Central memory CD4-positive, alpha-beta T cell (primary cell): ENCODE measurements around the gene DUSP3.

Experiments
- DNase-seq: peaks from one replicate; pipeline ENCODE4 v3.0.0; 2022

The DUSP3 gene

GRCh38 chr17:43768382-43768781 lies 10.4 kb downstream of the DUSP3 start:
- no peak for DNase-seq

DNA sequence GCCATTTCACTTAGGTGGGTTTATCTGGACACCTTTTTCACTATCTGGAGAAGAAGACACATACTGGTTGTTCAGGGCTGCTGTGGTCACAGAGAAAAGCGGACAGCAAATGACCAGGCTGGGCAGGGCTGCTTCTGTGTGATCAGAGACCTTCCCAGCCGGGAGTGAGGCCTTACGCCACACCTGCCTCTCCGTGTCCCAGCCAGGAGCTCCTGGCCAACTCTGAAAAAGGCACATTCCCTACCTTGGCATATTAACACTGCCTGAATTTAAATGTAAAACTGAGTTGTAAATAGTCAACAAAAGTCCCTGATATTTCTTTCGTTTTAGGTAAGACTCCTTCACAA lies 11.1 kb downstream of the DUSP3 start:
- DNase-seq = no peak

DNA sequence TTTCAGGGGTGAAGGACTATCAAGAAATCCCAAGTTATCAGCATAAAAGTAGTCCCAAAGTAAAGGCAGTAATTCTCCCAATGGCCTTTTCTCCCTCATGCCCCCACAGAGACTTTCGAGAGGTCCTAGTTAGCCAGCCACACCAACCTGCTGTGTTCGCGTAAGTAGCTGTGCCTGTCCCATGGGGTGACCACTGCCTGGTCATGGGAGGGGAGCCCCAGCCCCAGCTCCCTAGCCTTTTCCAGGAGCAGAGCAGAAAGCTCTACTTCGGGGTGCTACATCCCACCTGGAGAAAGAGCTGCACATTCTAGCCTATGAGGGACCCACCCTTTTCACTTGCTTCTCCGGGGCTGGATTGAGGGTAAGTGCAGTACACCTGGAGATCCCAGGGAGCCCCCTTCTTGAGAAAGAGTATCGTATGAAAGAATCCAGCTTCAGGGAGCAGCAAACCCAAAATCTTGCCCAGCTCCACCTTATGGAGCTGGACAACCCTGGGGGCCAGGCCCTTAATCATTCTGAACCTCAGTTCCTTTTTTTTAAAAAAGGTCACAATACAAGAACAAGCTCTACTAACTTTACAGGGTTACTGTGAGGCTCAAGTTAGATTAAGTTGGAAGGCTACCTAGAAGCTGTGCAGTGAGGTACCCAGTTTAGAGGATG lies 11.6 kb downstream of the DUSP3 start:
- DNase-seq = no peak

GRCh38 chr17:43766413-43767052 lies 12.2 kb downstream of the DUSP3 start:
- DNase-seq = no peak

DNA sequence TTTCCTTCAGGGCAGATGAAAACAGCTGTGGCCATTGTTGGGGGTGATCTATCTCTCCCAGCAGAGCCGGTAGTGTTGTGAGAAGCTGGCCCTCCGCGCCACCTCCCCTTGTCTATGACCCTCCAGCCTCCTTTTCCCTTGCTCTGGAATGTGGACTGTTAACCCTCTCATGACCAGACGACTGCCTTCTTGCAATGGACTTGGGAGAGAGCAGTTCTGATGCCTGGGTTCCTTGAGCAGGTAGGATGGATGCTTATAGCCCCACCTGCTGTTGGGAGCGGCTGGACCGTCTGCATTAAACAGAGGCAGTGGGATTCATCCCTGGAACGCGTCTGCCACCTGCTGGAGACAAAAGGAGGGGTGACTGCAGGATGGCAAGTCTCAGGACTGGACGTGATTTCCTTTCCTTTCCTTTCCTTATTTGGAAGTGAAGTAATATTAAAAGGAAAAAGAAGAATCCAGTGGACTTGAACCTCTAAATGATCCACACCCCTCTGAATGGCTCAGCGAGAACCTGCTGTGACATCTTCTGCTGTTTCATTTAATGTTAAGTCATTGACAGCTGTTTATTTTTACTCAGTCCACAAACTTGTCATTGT lies 18.4 kb downstream of the DUSP3 start:
- peak; percentile 77 for DNase-seq

- DNase-seq = no peak
Measured at GRCh38 chr17:43759836-43760235, 18.9 kb downstream of the DUSP3 start.

DNA sequence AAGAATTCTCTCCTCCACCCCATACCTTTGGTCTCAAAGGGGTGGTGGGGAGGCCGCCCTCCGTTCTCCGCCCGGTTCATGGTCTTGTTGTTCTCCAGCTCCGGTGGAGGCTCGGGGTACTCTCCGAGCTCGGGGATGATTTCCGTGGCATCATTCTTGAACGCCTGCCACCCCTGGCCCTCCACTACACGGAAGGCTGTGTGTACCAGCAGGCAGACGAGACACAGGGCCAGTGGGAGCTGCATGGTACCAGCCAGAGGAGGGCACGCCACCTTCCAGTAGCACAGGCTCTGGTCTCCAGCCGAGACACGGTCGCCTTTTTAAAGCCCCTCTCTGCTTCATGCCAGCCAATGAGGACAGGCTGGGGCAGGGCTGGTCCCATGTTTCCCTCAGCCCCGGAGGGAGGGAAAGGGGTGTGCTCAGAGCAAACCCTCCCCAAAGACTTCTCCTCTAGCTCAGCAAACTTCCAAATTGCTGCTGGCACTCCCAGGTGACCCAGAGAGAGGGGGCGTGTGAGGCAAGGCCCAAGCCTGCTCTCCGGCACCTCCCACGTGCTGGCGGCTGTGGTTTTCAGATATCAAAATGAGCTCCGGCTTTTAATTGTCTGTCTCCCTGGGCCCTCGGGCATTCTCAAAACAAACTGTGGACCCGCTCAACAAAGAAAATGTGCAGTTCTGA lies 20.1 kb downstream of the DUSP3 start, which contains the start of gene SOST:
Gene SOST, minus strand, starts transcription at position 295 of the 678 bp plus-strand sequence. Its CDS starts 50 bp downstream, at position 245.
- DNase-seq = no peak

DNA sequence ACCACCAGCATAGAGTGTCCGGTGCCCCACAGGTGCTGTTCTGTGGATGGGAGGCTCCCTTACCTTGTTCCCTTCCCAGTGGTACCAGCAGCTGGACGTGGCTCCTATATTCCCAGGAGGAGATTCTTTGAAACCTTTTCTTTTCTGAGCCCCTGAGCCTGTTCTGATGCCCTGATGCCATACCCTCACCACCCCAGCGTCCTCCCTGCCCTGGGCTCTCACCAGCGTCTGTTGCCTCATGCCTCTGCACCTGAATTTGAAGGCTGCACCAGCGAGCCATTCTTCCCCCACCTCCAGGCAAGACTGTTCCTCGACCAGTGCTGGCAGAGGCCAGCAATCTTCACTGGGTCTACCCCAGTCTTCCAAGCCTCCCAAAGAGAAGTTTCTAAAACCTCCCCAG lies 20.7 kb downstream of the DUSP3 start:
- no peak for DNase-seq

GRCh38 chr17:43757171-43757660 lies 21.6 kb downstream of the DUSP3 start:
- no peak for DNase-seq

DNA sequence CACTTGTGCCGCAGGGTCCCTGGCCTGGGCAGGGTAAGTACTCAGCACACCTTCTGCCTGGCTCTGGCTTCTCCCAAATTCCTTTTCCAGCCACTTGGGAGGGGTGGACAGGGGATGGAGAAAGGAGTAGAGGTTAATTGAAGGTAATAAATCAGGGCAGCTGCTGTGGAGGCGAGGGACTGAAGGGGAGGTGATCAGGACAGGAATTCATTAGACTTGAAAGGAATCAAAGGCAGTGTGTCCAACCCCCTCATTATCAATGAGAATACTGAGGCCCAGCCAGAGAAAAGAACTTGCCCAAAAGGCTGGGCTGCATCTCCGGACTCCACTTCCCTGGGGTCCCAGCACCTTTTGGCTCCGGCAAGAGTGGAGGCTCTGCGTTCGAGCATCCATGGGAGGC lies 22.6 kb downstream of the DUSP3 start:
- DNase-seq = no peak

GRCh38 chr17:43755389-43755875 lies 23.3 kb downstream of the DUSP3 start:
- DNase-seq = no peak

- no peak for DNase-seq
Measured at GRCh38 chr17:43754947-43755346, 23.8 kb downstream of the DUSP3 start.

- DNase-seq = no peak
Measured at GRCh38 chr17:43753493-43754129, 25.2 kb downstream of the DUSP3 start.

- no peak for DNase-seq
Measured at GRCh38 chr17:43750153-43750552, 28.6 kb downstream of the DUSP3 start.

DNA sequence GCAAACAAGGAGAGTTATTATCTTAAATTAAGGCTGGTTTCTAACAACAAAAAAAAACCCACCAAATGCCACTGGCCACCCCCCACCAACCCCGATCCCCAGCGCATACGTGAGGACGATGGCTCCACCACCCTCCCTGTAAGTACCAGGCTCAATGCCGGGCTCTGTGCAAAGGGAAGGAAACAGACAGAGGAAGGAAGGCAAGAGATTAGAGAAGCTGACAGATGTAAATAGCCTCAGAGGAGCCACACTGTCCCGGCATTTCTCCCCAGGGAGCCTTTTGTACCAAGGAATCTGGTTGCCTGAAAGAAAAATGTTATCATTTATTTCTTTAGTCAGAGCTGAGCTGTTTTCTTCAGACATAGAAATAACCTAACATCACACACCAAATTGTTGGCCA lies 33.2 kb downstream of the DUSP3 start:
- DNase-seq = no peak

DNA sequence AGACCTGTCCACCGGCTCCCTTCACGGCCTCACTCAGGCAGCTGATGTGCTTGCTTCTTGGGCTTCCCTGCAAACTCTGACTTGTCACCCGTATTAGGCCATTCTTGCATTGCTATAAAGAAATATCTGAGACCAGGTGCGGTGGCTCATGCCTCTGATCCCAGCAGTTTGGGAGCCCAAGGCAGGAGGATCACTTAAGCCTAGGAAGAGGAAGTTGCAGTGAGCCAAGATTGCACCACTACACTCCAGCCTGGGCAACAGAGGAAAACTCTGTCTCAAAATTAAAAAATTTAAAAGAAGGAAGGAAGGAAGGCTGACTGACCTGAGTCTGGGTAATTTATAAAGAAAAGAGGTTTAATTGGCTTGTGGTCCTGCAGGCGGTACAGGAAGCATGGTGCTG lies 37.1 kb downstream of the DUSP3 start:
- DNase-seq = no peak

GRCh38 chr17:43740541-43740940 lies 38.2 kb downstream of the DUSP3 start:
- no peak for DNase-seq

DNA sequence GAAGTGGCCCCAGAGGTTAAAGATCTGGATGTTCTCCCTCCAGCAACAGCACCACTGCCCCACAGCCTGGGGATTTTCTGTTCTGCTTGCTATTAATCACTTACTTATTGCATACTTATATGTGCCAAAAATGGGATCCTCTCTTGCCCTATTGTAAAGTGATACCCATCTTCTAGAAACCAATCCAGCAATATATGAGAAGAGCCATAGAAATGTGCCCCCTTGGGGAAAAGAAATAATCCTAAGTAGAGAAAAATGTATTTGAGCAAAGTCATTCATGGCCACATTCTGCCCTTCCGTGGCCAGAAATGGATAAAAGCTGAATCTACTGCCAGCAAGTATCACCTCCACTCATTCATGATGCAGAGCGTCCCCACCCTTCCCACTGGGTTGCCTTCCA lies 41.1 kb downstream of the DUSP3 start:
- DNase-seq = no peak

DNA sequence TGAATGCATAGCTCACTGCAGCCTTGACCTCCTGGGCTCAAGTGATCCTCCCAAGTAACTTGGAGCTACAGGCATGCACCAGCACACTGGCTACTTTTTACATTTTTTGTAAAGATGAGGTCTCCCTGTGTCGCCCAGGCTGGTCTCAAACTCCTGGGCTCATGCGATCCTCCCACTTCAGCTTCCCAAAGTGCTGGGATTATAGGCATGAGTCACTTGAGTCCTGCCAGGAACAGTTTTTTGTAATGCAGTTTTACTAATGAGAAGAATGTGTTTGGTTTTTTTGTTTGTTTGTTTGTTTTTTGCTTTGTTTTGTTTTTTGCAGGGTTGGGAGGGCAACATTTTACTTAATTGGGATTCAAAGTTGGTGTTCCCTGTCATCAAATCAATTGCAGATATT lies 42.4 kb downstream of the DUSP3 start:
- DNase-seq = no peak

- DNase-seq = no peak
Measured at GRCh38 chr17:43734376-43734775, 44.4 kb downstream of the DUSP3 start.

- no peak for DNase-seq
Measured at GRCh38 chr17:43733956-43734355, 44.8 kb downstream of the DUSP3 start.

- DNase-seq = no peak
Measured at GRCh38 chr17:43732958-43733357, 45.8 kb downstream of the DUSP3 start.

DNA sequence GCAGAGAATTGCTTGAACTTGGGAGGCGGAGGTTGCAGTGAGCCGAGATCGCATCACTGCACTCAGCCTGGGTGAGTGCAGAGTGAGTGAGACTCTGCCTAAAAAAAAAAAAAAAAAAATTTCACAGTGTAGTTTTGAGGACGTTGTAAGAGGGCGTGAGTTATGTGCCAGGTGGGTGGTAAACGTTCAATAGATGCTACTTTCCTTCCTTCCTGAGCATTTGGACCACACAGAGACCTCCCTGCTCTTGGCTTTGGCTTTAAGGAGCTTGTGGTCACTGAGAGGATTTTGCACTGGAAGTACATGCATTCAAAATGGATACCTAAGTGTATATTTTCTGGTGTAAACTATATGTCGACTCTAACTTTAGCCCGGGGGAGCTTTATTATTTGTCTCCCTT lies 50.7 kb downstream of the DUSP3 start:
- no peak for DNase-seq
